Measurements from ENCODE around the gene MTMR6.
"Not testable (repeated sequence)": the region's sequence is repeated elsewhere in the genome, so short reads cannot be mapped to it uniquely, and the experiment has no call there.

The MTMR6 gene

GRCh38 chr13:25286969-25287961 is at the start of gene MTMR6:
Gene MTMR6, minus strand, starts transcription at chr13:25287488. Its CDS starts 241 bp downstream, at chr13:25287247.
- DNase-seq: peak; percentile 54

GRCh38 chr13:25335856-25336255 is 48.6 kb upstream of the MTMR6 start:
- no peak for DNase-seq

GRCh38 chr13:25330541-25330940 is 43.3 kb upstream of the MTMR6 start:
- DNase-seq: no peak

- no peak for DNase-seq
These were observed 42.4 kb upstream of the MTMR6 start for GRCh38 chr13:25329706-25330105.

GRCh38 chr13:25324100-25324499 is 36.8 kb upstream of the MTMR6 start:
- DNase-seq: no peak

GRCh38 chr13:25319771-25320170 is 32.5 kb upstream of the MTMR6 start:
- DNase-seq: no peak

GRCh38 chr13:25318946-25319345 is 31.7 kb upstream of the MTMR6 start:
- DNase-seq: not testable (repeated sequence)

- DNase-seq: no peak
These were observed 23.6 kb upstream of the MTMR6 start for GRCh38 chr13:25310891-25311290.

GRCh38 chr13:25306671-25307464 is 19.6 kb upstream of the MTMR6 start:
- no peak for DNase-seq

GRCh38 chr13:25302121-25302520 is 14.8 kb upstream of the MTMR6 start:
- DNase-seq: no peak

GRCh38 chr13:25301347-25302113 is 14.2 kb upstream of the MTMR6 start, which contains the start of gene NUP58:
Gene NUP58, plus strand, starts transcription at chr13:25301625. Its CDS starts 149 bp downstream, at chr13:25301774.
- DNase-seq: peak; percentile 76

GRCh38 chr13:25300861-25301346 is 13.6 kb upstream of the MTMR6 start:
- DNase-seq: no peak

- DNase-seq: no peak
These were observed 8.4 kb upstream of the MTMR6 start for GRCh38 chr13:25295701-25296100.

GRCh38 chr13:25295228-25295627 is 7.9 kb upstream of the MTMR6 start:
- no peak for DNase-seq

- DNase-seq: no peak
These were observed 5.0 kb upstream of the MTMR6 start for GRCh38 chr13:25292301-25292700.

- DNase-seq: no peak
These were observed 4.4 kb upstream of the MTMR6 start for GRCh38 chr13:25291691-25292090.

GRCh38 chr13:25288966-25289365 is 1.7 kb upstream of the MTMR6 start:
- DNase-seq: no peak

- no peak for DNase-seq
These were observed 850 bp downstream of the MTMR6 start for GRCh38 chr13:25286308-25286968.

GRCh38 chr13:25281935-25282332 is 5.4 kb downstream of the MTMR6 start:
- DNase-seq: no peak

- no peak for DNase-seq
These were observed 5.9 kb downstream of the MTMR6 start for GRCh38 chr13:25281193-25281934.

GRCh38 chr13:25280396-25280795 is 6.9 kb downstream of the MTMR6 start:
- no peak for DNase-seq
